HG03025 (cell line): ENCODE results near the gene PTPRG.
A peak's percentile ranks its signal among the peaks of the same experiment; 100 is the strongest.

Experiments used
- ATAC-seq: cut with Tn5 transposase; IDR thresholded peaks from one replicate; pipeline ENCODE4 v1.9.1; 2021; ENCODE audit warnings: mild to moderate bottlenecking, moderate library complexity; ENCODE audit not compliant: unreplicated experiment, low FRiP score

Gene PTPRG

DNA sequence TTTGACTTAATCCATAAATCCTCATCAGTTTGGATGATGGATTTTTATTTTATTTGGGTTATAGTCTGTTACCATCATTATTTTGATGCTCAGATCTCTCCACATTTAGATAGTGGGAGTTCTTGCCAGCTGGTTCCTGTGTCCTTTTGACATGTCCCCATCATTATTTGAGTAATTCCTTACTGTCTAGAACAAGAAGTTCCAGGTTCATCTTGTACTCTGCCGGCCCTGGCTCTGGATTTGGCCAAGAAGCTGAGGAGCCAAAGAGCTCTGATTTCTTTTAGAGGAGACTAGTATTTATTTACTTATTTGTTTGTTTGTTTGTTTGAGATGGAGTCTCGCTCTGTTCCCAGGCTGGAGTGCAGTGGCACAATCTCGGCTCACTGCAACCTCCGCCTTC, 54.3 kb downstream of the PTPRG start:
- ATAC-seq = no peak

DNA sequence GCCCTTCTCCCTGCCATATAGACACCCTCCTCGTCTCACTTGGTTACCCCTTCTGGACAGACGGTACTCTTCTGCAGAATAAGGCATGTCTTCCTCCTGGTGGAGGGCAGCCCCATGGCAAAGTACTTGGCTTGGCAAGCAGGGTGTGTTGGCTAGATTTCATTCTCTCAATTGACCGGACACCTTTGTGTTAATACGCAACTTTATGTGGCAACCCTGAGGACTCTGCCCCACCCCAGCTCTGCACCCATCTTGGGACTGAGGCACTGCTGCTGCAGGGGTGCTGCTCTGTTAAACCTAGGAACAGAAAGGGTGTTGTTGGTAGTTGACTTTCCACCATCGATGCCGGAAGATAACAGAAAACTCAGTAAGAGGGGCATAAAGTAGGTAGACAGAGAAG, 55.2 kb downstream of the PTPRG start:
- no peak for ATAC-seq

DNA sequence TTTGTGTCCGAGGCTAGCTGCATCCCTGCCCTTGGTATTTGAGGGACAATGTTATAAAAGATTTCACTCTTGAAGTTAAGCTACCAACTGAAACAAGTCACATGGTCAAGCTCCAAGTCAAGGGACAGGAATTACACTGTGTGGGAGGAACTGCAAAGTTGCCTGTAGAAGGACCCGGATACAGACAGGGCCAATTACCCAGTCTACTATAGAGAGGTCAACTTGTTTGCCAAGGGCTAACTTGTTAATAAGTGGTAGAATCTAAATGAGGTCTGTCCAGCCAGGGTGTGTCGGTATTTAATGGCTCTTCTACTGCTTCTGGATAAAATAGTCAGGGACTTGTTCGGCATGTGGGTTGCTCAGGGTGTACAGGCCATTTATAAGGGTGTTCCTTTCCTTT, 55.7 kb downstream of the PTPRG start:
- ATAC-seq = no peak

DNA sequence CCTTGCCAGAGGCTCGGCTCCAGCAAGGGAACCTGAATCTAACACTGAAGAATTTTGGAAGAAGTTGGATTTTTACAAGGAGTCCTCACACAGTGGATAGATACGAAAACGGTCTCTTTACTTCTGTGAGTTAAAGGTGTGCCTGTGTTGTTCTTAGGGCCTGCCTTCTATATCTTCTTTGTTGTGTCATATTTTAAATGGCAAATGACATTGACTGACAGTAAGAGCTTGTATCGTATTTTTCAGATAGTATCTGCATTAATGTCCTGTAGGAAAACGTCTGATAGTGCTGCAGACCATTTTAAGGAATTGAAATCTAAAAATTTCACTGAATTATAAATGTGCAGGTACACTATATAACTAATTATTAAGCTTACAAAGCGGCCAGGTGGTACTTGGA, 56.3 kb downstream of the PTPRG start:
- ATAC-seq = no peak

DNA sequence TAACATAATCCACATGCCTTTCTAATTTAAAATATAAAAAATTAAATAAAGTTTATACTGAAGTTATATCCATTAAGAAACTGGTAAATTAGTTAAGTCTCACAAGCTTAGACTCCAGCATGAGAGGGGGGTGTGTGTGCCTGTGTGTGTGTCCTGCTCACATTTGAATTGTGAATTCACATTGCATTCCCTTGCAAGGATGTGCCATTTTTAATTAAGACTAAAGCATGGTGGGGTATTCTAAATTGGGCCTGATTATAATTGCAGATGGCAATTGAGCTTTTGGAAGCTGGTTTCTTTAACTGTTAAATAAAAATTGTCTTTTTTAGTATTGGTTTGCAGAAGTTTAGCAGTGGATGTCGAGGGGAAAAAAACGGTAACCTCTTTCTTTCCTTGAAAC, 56.9 kb downstream of the PTPRG start:
- no peak for ATAC-seq

DNA sequence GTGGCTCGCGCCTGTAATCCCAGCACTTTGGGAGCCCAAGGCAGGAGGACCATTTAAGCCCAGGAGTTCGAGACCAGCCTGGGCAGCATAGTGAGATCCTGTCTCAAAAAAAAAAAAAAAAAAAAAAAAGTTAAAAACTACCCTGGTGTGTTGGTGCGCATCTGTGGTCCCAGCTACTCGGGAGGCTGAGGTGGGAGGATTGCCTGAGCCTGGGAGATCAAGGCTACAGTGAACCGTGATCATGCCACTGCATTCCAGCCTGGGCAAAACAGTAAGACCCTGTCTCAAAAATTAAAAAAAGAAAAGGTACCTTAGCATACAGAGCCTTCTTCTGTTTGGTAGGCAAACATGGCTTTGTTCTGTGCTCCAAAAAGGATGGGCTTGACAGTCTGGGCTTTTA, 57.5 kb downstream of the PTPRG start:
- ATAC-seq = no peak

DNA sequence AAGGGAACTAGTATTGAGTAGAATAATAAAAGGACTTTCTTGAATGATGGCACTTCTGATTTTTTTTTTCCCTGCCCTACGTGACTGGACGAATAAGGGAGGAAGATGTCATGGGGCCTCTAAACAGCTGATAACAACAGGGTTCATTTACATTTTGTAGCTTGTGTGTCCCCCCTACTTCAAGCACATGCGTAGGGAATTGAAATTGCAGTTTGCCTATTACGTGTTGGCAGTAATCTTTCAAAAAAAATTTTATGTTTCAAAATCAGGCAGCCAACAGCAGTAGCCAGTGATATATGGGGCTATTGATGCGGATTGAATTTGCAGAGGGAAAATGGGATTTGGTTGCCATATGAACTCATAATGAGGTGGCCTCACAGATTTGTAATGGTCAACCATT, 58.7 kb downstream of the PTPRG start:
- ATAC-seq = no peak

DNA sequence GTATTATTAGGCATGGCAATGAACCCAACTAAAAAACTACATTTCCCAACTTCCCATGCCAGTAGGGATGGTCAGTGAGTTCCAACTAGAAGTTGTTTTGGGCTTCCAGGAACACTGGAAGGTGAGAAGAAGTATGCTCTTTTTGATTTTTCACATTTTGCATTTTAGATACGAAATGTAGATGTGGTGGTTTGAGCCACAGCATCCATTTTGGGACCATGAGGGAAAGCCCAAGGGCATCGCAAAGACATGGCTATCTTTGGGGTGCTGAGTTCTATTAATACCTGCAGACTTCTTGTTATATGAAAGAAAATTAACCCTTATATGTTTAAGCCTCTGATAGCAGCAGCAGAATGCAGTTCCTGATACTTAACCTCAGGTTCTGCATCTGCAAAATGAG, 62.9 kb downstream of the PTPRG start:
- no peak for ATAC-seq

DNA sequence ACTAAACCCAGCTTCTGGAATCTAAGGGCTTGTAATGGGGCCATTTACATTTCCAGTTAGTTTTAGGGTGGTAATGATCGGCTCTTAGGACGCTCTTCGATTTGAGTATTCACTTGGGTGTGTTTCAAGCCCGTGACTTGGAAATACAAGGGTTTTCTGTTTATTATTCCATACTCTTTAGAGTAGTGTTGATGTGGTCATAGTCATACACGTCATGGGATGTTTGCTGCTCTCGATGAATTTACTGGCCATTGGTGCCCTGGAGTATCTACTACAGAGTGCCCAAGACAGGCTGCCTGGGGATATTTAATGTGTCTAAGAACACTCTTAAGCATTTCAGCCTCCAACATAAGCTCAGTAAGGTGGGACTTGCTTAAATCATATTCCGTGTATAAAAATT, 64.1 kb downstream of the PTPRG start:
- ATAC-seq = no peak

DNA sequence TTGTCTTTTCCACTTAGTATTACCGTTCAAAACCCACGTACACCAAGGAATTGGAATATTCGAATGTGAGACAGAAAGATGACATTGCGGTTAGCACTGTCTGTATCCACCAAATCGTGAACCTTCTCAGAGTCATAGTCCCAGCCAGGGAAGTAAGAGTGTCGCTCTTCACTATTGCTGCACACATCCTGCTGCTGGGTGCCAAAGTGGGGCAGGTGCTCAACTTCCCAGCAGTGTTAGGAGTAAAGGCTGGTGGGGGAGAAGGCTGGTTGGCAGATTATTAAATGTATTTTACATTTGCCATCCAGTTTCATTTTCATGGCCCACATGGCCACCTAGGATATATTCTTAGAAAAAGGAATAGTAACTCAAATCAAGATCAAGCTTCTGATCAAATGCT, 65.1 kb downstream of the PTPRG start:
- ATAC-seq = no peak

DNA sequence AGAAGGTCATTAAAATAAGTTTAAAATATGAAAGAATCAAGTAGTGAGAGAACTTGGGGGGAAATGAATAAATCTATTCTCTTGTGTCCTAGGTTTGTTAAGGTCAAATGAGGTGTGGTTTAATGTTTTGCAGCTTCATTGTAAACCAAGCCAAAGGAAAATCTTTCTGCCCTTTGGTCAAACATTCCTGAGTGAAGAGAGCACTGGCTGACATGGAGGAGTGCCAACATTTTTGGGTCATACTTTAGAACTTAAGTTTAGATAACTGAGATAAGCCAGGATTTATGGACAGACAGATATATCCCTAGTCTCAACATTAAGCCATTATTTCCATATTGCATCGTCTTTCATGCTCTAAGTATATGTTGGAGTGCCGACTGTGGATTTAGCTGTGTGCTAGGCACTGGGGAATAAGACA, 66.4 kb downstream of the PTPRG start:
- no peak for ATAC-seq

DNA sequence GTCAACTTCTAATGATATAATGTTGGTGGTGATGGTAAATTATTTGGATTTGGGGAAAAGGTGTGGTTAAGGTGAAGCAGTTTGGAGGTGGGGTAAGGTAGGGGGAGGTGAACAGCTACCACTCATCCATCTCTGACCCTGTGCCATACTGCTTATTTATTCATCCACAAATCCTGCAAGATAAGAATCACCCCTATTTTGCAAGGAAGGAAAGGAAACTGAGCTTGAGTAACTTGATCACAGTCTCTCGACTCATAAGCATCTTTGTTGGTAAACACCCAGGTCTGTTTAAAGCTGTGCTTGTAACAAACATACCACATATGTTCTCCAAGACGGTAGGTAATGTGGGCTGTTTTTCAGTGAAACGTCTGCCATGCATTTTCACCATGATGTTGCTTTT, 67.3 kb downstream of the PTPRG start:
- ATAC-seq = no peak

DNA sequence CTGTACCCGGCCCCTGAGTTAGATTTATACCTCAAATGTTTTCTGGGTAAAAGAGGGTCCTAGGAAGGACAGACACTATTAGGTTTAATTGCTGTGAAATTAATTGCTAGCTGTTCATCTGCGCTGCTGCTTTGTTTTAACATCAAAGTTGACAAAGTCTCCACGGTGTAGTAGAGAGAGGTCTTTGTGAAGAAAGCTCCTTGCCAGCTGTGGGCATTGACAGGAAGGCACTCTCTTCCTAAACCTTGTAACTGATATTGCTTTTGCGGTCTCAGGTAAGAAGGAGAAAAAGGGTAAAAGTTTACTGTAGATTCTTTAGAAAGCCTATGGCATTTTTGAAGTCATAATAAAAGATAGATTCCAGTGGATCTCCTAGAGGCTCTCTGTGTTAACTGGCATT, 68.1 kb downstream of the PTPRG start:
- ATAC-seq = no peak

DNA sequence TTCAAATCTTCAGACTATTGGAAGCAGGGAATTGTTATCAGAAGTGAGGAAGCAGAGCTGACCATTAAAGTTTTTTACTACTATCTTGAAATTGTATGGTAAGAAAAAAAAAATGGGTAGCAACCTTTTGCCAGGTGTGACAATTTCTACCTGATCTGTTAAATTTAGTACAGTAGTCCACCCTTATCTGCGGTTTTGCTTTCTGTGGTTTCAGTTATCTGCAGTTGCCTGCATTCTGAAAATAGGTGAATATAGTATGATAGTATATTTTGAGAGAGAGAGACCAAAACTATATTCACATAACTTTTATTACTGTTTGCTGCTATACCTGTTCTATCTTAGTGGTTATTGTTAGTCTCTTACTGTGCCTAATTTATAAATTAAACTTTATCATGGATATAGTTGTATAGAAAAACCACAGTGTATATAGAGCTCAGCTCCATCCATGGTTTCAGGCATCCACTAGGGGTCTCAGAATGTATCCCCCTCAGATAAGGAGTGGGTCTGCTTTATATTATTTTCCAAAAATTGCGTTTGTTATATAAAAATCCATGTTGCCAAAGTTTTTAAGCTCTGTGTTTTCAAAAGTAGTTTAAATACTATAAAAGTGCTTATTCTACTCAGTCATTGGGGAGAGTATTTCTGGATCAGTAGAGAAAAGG, 69.9 kb downstream of the PTPRG start:
- ATAC-seq = no peak

DNA sequence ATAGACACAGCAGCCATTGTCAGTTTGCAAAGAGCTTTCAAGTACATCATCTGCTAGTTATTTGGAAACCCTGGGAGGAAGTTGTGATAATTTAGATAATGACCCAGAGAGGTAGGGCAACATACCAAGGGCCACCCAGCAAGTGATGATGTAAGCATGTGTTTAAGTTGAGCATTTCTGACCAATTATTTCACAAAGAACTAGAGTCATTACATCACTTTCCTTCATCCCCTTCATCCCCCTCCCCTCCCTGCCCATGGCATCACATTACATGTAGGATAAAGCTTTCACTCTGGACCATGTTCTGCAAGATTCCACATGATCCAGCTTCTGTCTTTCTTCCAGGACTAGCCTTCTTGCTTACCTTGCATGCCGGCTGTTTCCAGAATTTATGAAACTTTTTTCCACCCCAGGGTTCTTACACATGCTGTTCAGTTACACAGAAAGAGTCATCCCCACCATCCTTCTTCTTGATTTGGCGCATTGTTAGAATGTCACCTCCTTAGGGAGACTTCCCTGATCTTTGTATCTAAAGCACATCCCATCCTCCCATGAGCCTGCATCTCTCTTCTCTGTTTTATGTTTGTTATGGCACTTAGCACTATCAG, 71.3 kb downstream of the PTPRG start:
- no peak for ATAC-seq

DNA sequence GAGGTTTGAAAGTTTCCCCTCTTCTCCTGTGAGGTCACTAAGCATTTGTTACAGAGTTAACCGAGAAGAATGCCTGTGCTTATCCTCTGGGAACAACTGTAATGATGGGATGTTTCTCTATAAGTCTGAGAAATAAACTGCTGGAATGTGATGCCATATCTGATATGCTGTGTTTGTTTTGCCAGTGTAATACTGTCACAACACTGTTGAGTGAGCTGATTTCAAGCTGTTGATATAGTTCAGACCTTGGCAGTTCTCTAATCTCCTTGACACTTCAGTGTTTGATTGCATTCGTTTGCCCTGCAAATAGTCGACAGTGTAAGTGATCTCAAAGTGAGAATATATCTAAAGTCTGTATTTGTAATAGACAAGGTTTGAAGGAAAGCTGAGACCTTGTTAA, 73.3 kb downstream of the PTPRG start:
- ATAC-seq = no peak

DNA sequence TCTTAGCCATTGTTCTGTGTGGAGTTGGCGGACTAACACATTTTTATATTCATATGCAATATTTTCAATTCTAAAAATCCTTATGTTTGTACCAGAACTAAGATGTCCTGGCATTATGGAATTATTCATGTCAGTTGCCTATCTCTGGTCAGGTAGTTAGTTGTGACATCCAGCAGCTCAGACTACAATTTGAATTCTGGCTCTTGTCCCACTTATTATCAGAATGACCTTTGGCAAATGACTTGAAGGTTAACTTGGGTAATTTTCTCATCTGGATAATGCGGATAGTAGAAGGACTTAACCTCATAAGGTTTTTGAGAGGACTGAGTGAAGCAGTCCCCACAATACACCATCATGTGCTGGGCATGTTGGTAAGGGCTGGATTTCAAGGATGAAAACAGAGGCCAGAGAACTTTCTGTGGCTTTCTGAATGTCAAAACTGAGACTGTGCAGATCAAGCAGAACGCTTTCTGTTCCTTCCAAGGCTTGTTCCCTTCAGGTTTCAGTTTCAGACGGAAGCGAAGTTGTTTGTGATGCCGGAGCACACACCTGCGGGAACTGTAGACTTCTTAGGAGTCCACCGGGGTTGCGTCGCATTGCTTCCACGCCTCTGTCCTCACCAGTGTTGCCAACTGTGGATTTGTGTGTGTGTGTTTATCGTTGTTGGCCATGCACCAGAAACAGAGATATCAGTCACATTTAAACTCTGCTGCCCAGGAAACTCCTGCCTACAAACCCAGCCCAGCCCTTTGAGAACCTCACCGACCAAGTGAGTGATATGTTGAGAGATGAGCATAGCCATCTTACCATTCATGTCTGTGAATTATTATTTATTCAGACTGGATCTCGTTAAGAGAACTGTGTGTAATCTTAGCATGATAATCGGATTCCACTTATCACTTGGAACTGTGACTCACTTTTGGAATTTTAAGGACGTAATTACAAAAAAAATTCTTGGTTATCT, 76.0 kb downstream of the PTPRG start:
- peak; percentile 98 for ATAC-seq

DNA sequence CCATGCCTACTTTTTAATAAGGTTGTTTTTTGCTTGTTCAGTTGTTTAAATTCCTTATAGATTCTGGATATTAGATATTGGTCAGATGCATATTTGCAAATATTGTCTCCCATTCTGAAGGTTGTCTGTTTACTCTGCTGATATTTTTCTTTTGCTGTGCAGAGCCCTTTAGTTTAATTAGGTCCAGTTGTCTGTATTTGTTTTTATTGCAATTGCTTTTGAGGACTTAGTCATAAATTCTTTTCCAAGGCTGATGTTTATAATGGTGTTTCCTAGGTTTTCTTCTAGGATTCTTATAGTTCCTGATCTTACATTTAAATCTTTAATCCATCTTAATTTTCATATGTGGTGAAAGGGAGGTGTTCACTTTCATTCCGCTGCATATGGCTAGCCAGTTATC, 77.4 kb downstream of the PTPRG start:
- ATAC-seq = no peak

DNA sequence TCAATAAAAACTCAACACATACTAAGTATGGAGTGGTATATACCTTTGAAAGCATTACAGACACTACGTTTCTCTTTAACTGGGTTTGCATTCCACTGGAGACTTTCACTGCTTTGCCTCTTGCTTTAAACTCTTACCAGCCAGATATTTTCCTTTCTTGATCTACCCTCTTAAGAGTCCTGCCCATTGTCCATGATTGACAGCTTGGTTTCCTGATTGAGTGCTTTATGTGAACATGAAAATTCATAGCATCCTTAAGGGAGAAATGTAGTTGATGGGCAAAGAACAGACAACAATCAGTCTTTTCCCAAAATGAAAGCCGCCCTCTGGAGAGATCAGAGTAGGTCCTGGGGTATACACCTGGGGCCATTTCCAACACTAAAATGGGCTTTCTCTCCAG, 78.6 kb downstream of the PTPRG start:
- no peak for ATAC-seq

DNA sequence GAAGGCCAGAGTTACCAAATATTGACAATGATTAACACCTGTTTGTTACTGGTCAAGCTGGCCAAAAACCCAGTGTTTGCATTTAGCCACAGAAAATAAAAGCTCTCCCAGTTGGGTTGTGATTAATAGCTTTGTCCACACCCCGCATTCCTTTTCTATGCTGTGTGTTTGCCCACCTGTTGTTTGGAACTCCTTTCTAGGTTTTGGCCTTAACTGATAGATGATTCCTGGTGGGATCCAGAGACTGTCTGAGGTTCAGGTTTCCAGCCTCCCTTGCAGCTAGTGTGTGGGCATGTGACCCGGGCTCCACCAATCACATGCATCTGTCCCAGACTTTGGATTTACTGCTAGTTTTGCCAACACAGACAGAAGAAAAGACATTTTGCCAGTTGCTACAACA, 83.8 kb downstream of the PTPRG start:
- no peak for ATAC-seq

DNA sequence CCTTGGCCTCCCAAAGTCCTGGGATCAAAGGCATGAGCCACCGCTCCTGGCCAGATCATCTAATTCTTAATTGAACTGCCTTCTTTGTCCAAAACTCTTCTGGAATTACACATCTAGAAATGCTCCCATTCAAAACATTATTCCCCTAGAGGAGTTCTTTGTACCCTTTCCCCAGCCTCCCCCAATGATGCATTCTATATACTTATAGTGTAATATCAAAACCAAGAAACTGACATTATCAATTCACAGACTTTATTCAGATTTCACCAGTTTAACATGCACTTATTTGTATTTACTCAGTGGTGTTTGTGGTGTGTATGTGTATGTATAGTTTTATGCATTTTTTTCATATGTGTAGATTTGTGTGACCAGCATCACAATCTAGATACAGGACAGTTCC, 85.0 kb downstream of the PTPRG start:
- ATAC-seq = no peak
